Endothelial cell of umbilical vein (primary cell): ENCODE data around the gene NUDT6. TPM values are rescaled to one million over a fixed set of nuclear protein-coding genes. Genes with fewer than 3 reads are reported as not detected.

ENCODE experiments used
- BruUV-seq: library from RNA; stranded (reverse); fragments of 400-500 nt; replicated peaks from 2 replicates; lab custom pipeline; 2021; lab: Mats Ljungman, UMichigan
- CTCF ChIA-PET: fragments of 300-600, 350-600 bp; sonication (Branson Sonifier 250); formaldehyde crosslinking; loops from one replicate; lab custom pipeline; 2021; ENCODE audit warnings: antibody characterized with exemption, inconsistent platforms; lab: Charles Lee
- POLR2A ChIA-PET: fragments of 300-600, 350-600 bp; sonication (Branson Sonifier 250); formaldehyde crosslinking; loops from one replicate; lab custom pipeline; 2021; ENCODE audit warnings: antibody characterized with exemption, inconsistent platforms; lab: Charles Lee
- DNase-seq: peaks from one replicate; pipeline ENCODE4 v3.0.0-alpha.2; 2011; ENCODE audit warnings: low read depth, low spot score
- FAIRE-seq: peaks from 2 replicates; lab custom pipeline; 2011; peaks lifted over from hg19 to GRCh38; lab: Jason Lieb, UNC
- H2AFZ ChIP-seq: 2 replicates; pipeline ENCODE4 v1.6.0; 2012; ENCODE audit warnings: low read depth, low read length, control low read depth, inconsistent platforms
- H3K27ac ChIP-seq: 2 replicates; pipeline ENCODE4 v1.5.1; 2011; ENCODE audit warnings: low read depth, mild to moderate bottlenecking, control low read depth, low read length, moderate library complexity; ENCODE audit not compliant: insufficient read depth
- H3K27me3 ChIP-seq, 2 experiments: 2 replicates each; pipeline versions ENCODE4 v1.6.0 to v1.6.1; 2011; ENCODE audit warnings: low read length in 2 of 2, mixed read lengths in 1 of 2; ENCODE audit not compliant: control insufficient read depth in 2 of 2, insufficient read depth in 2 of 2
- H3K36me3 ChIP-seq, 2 experiments: 2 replicates in 1 of 2; 3 replicates in 1 of 2; pipeline ENCODE4 v1.5.1; 2011; ENCODE audit warnings: low read length in 2 of 2, mild to moderate bottlenecking in 1 of 2, moderate library complexity in 1 of 2; ENCODE audit not compliant: control insufficient read depth in 2 of 2, insufficient read depth in 2 of 2; ENCODE audit errors: extremely low read depth in 1 of 2
- H3K4me1 ChIP-seq: 3 replicates; pipeline ENCODE4 v1.5.1; 2011; ENCODE audit warnings: mild to moderate bottlenecking, low read length; ENCODE audit not compliant: control insufficient read depth, insufficient read depth; ENCODE audit errors: extremely low read depth
- H3K4me2 ChIP-seq: 2 replicates; pipeline ENCODE4 v1.6.1; 2011; ENCODE audit warnings: low read length, control low read depth, mixed read lengths; ENCODE audit not compliant: insufficient read depth
- H3K4me3 ChIP-seq, 3 experiments: fragments of 200-600 bp in 1 of 3; sonication (generic), shearing (Covaris generic) in 1 of 3; replicated peaks in 1 of 3; 2 replicates each; pipeline ENCODE4 v1.5.1; 2011 to 2016; ENCODE audit warnings: control low read depth in 3 of 3, low read length in 3 of 3, mild to moderate bottlenecking in 2 of 3, inconsistent platforms in 1 of 3, low read depth in 1 of 3, moderate library complexity in 1 of 3; ENCODE audit not compliant: insufficient read depth in 1 of 3
- H3K79me2 ChIP-seq: 2 replicates; pipeline ENCODE4 v1.6.0; 2012; ENCODE audit warnings: low read length, inconsistent platforms; ENCODE audit not compliant: control insufficient read depth, insufficient read depth
- H3K9ac ChIP-seq: replicated peaks from 2 replicates; pipeline ENCODE3; 2011; ENCODE audit warnings: low read length, control low read depth; ENCODE audit not compliant: insufficient read depth; ENCODE audit errors: extremely low read depth
- H3K9me1 ChIP-seq: replicated peaks from 3 replicates; pipeline ENCODE4 v1.6.0; 2011; ENCODE audit warnings: mild to moderate bottlenecking, low read length; ENCODE audit not compliant: control insufficient read depth, insufficient read depth; ENCODE audit errors: extremely low read depth
- H3K9me3 ChIP-seq: replicated peaks from 2 replicates; pipeline ENCODE4 v1.5.1; 2012; ENCODE audit warnings: low read length, inconsistent platforms; ENCODE audit not compliant: control insufficient read depth, insufficient read depth
- H4K20me1 ChIP-seq: replicated peaks from 2 replicates; pipeline ENCODE3; 2011; ENCODE audit warnings: mild to moderate bottlenecking, low read length; ENCODE audit not compliant: control insufficient read depth, insufficient read depth; ENCODE audit errors: extremely low read depth
- EZH2 ChIP-seq: IDR thresholded peaks from 2 replicates; pipeline ENCODE4 v1.6.1; 2012; ENCODE audit warnings: borderline replicate concordance, low read depth, mild to moderate bottlenecking, moderate library complexity, low read length, inconsistent platforms; ENCODE audit not compliant: severe bottlenecking
- GATA2 ChIP-seq: IDR thresholded peaks from 2 replicates; pipeline ENCODE4 v1.7.0; 2011; ENCODE audit warnings: low read depth, mild to moderate bottlenecking, moderate library complexity, mixed read lengths, low read length; ENCODE audit not compliant: insufficient read length, insufficient read depth
- JUN ChIP-seq: IDR thresholded peaks from 2 replicates; pipeline ENCODE4 v1.6.1; 2011; ENCODE audit warnings: borderline replicate concordance, low read depth; ENCODE audit not compliant: insufficient read length, insufficient read depth
- MYC ChIP-seq: IDR thresholded peaks from one replicate; pipeline ENCODE4 v1.6.1; 2011; ENCODE audit warnings: mild to moderate bottlenecking, low read depth, low read length
- dilution Hi-C: fragments of 300-500 bp; cut with MboI; formaldehyde crosslinking; loops from one replicate; pipeline ENCODE4 v1.15.0; 2019; ENCODE audit warnings: low sequenced_read_pairs; ENCODE audit not compliant: extremely low pct_ligation_motif_present
- intact Hi-C: fragments of 100-400 bp; cut with micrococcal nuclease; formaldehyde crosslinking; loops from one replicate; pipeline ENCODE4 v1.10.0; 2022
- polyA plus RNA-seq, 4 experiments: library from polyadenylated mRNA; depleted of rRNA in 3 of 4; stranded (reverse) in 3 of 4; unstranded in 1 of 4; fragments of >200 nt; gene quantifications; 2 replicates each; pipeline versions ENCODE4 v1.2.1 to v1.2.3, GENCODE V29; 2011 to 2012; ENCODE audit warnings: missing spikeins in 1 of 4
- total RNA-seq: library from RNA; stranded (reverse); gene quantifications from 2 replicates; pipeline ENCODE4 v1.2.3, GENCODE V29; 2021
- TF ChIP-seq, protein P1 (sequence below), 2 donors: IDR thresholded peaks; 1 replicate in 1 of 2; 2 replicates in 1 of 2; pipeline ENCODE4 v1.5.1; 2011; ENCODE audit warnings: low read length in 2 of 2, mild to moderate bottlenecking in 2 of 2, moderate library complexity in 2 of 2, control low read depth in 1 of 2, inconsistent platforms in 1 of 2, low read depth in 1 of 2; ENCODE audit not compliant: insufficient read depth in 1 of 2; ENCODE audit errors: extremely low read depth in 1 of 2

The NUDT6 gene
- total and polyA plus RNA-seq, 2 donors (not counting 3 experiments of a cell fraction or from before 2014, with no cell fraction given), result 5.1 to 5.4 TPM

DNA sequence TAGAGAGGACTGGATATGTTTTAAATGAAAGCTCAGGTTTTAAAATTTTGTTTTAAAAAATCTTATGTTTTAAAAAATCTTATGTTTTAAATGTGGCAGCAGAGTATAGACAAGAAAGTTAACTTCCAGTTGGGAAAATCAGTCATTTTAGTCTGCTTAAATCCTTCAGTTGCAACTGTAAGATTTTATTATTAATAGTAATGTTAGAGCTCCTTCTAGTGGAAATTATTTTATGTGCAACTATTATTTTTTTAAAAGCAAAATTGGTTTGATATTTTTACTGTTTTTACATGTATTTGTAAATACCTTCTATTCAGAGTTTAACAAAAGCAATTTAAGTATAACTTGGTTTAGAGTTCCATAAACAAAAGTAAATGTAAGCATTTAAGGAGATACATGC lies 8.5 kb upstream of the NUDT6 start:
- Histone ChIP-seq H3K9me3 (no peaks in the 10 kb centered on the region), H3K9me1 (no peaks in the 10 kb centered on the region), H3K4me3 (no peak overlapping the region), H2AFZ (no peak overlapping the region), H3K79me2 (peaks cover 5% of the 10 kb centered on the region), H3K4me2 (no peak overlapping the region), H3K36me3 (peaks cover 2 to 3% of the 10 kb centered on the region in 2 experiments), H3K27me3 (no peaks in the 10 kb centered on the region), H3K4me1 (no peaks in the 10 kb centered on the region), H3K27ac (no peak overlapping the region), H3K9ac (no peak overlapping the region), H4K20me1 (no peaks in the 10 kb centered on the region)
- TF ChIP-seq, protein P1, sequence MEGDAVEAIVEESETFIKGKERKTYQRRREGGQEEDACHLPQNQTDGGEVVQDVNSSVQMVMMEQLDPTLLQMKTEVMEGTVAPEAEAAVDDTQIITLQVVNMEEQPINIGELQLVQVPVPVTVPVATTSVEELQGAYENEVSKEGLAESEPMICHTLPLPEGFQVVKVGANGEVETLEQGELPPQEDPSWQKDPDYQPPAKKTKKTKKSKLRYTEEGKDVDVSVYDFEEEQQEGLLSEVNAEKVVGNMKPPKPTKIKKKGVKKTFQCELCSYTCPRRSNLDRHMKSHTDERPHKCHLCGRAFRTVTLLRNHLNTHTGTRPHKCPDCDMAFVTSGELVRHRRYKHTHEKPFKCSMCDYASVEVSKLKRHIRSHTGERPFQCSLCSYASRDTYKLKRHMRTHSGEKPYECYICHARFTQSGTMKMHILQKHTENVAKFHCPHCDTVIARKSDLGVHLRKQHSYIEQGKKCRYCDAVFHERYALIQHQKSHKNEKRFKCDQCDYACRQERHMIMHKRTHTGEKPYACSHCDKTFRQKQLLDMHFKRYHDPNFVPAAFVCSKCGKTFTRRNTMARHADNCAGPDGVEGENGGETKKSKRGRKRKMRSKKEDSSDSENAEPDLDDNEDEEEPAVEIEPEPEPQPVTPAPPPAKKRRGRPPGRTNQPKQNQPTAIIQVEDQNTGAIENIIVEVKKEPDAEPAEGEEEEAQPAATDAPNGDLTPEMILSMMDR (IDR thresholded peaks at IDR 0.05; ENCODE audit: extremely low read depth in 1 of 2, insufficient read depth in 1 of 2, low read depth in 1 of 2, low read length in 2 of 2), result peak in 1 of 2 donors; percentile 25
- TF ChIP-seq GATA2 (no peak), EZH2 (no peak)
- BruUV-seq, result no TSS peak
- dilution Hi-C loops, result no loop called here
- peak; percentile 40 for DNase-seq
- ChIA-PET POLR2A (no interaction called here), CTCF (interaction anchor here (0.7 to 3.8 kb wide), 23 partner anchors 9 to 1392 kb away, joined by 3 to 39 read pairs (median 5); partner anchors contain the start of genes BBS12 and NUDT6)
- FAIRE-seq, result no peak
- intact Hi-C loops, result loop anchor here (1.0 to 10.0 kb wide), 5 partner anchors 329 to 1331 kb away; no protein-coding TSS in a partner anchor

DNA sequence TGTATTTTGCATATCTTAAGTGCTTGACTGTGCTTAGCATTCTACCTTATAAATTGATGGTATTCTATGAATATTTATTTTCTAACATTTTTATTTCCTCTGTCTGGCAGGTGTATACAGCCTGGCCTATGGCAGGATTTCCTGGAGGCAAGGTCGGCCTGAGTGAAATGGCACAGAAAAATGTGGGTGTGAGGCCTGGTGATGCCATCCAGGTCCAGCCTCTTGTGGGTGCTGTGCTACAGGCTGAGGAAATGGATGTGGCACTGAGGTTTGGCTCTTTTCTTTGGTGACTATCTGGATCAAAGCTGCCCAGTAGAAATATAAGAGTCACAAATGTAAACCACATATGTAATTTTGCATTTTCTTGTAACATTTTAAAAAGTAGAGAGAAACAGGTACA lies 6.5 kb upstream of the NUDT6 start:
- intact Hi-C loops, result no loop called here

More for the DNA sequence above, 6.5 kb upstream of the NUDT6 start:
- Histone ChIP-seq H4K20me1 (no peaks in the 10 kb centered on the region), H3K79me2 (peaks cover 19% of the 10 kb centered on the region), H3K36me3 (peaks cover 2 to 3% of the 10 kb centered on the region in 2 experiments), H3K9me1 (no peaks in the 10 kb centered on the region), H3K4me3 (no peak overlapping the region), H3K27me3 (no peaks in the 10 kb centered on the region), H3K27ac (no peak overlapping the region), H2AFZ (no peak overlapping the region), H3K4me2 (no peak overlapping the region), H3K9me3 (no peaks in the 10 kb centered on the region), H3K4me1 (peaks cover 5% of the 10 kb centered on the region), H3K9ac (no peak overlapping the region)
- FAIRE-seq (no peak), DNase-seq (no peak)
- dilution Hi-C loops, result no loop called here
- ChIA-PET POLR2A (interaction anchor here (0.5 kb wide), 1 partner anchor 1122 kb away, joined by 3 read pairs; no protein-coding TSS in a partner anchor), CTCF (interaction anchor here (1.0 to 3.8 kb wide), 9 partner anchors 9 to 1028 kb away, joined by 3 to 39 read pairs (median 13); partner anchors contain the start of gene BBS12)
- BruUV-seq, result no TSS peak
- TF ChIP-seq EZH2 (no peak), GATA2 (no peak), MYC (no peak), JUN (no peak)
